Measurements from ENCODE around the gene UVRAG.

GRCh38 chr11:76139314-76139713, 324.3 kb downstream of the UVRAG start:
- no peak for TF ChIP-seq CTCF (IDR thresholded peaks at IDR 0.05)
- TF ChIP-seq POLR2A (IDR thresholded peaks at IDR 0.05) = no peak
